Keratinocyte (primary cell): Measurements from ENCODE around the gene CCDC33.

Experiments
- CTCF ChIP-seq, 3 experiments: IDR thresholded peaks in 1 of 3; conservative IDR thresholded peaks in 1 of 3; optimal IDR thresholded peaks in 1 of 3; 2 replicates in 2 of 3; 3 replicates in 1 of 3; pipeline versions ENCODE3 to v1.5.1; 2011; ENCODE audit warnings: low read length in 3 of 3, mild to moderate bottlenecking in 3 of 3, moderate library complexity in 2 of 3, control low read depth in 1 of 3, inconsistent platforms in 1 of 3; ENCODE audit not compliant: insufficient read depth in 2 of 3; ENCODE audit errors: extremely low read depth in 1 of 3
- EZH2 ChIP-seq: IDR thresholded peaks from one replicate; pipeline ENCODE4 v1.6.1; 2012; ENCODE audit warnings: inconsistent platforms, mild to moderate bottlenecking, low read length, moderate library complexity

- TF ChIP-seq CTCF (optimal IDR thresholded peaks at IDR 0.05 in 1 of 3, IDR thresholded peaks at IDR 0.05 in 1 of 3, conservative IDR thresholded peaks at IDR 0.05 in 1 of 3; ENCODE audit: extremely low read depth in 1 of 3, insufficient read depth in 2 of 3, low read length in 3 of 3) (no peak), EZH2 (no peak)
Observed at GRCh38 chr15:74337146-74337545, 101.0 kb downstream of the CCDC33 start.
